Left renal pelvis (tissue), 4 donors: Measurements from ENCODE around the gene PHF20. TPM values are rescaled to one million over a fixed set of nuclear protein-coding genes. Genes with fewer than 3 reads are reported as not detected.
A peak's percentile ranks its signal among the peaks of the same experiment; 100 is the strongest.
"Not testable (repeated sequence)": the region's sequence is repeated elsewhere in the genome, so short reads cannot be mapped to it uniquely, and the experiment has no call there.

Source experiments
- DNase-seq, 4 donors: peaks; one replicate each; pipeline ENCODE4 v3.0.0-alpha.2; 2013; ENCODE audit warnings: low read depth in 4 of 4, low spot score in 3 of 4
- polyA plus RNA-seq, 4 donors: library from polyadenylated mRNA; unstranded; fragments of 120-200 nt; gene quantifications; one replicate each; pipeline ENCODE4 v1.2.1, GENCODE V29; 2013; ENCODE audit not compliant: insufficient read length in 4 of 4

Gene PHF20
- polyA plus RNA-seq, 4 donors: 32.5 to 42.7 (median 41.1) TPM

DNA sequence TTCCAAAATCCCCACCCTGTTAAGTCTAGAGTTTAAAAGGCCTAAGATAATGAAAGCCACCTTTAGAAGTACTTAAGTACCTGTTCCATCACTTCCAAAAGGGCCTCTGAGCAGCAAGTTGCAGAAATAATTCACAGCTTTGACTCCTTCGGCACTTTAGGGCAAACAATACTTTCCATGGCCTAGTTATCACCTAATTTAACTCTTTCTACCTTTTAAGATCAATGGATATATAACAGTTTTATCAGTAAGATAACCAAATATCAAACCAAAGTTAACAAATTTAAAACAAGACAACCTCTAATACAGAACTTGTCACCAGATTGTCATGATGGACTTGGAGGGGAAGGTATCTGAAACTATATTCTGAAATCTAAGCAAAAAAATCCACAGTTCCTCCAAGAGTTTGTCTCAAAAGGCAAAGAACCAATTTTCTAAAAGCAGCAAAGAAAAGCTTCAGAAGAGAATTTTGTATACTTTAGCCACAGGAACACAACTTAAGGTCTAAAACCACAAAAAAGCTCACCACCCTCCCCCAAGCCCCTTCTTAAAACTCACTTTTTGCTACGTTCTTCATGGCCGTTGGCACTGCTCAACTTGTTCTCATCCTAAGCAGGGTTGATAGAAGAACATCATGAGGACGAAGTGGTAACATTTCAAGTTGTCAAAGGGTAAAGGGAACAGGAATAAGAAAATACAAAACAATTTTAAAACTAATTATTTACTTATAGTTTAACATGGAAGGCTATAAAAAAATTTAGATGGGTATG is 33.2 kb upstream of the PHF20 start:
- no peak for DNase-seq

DNA sequence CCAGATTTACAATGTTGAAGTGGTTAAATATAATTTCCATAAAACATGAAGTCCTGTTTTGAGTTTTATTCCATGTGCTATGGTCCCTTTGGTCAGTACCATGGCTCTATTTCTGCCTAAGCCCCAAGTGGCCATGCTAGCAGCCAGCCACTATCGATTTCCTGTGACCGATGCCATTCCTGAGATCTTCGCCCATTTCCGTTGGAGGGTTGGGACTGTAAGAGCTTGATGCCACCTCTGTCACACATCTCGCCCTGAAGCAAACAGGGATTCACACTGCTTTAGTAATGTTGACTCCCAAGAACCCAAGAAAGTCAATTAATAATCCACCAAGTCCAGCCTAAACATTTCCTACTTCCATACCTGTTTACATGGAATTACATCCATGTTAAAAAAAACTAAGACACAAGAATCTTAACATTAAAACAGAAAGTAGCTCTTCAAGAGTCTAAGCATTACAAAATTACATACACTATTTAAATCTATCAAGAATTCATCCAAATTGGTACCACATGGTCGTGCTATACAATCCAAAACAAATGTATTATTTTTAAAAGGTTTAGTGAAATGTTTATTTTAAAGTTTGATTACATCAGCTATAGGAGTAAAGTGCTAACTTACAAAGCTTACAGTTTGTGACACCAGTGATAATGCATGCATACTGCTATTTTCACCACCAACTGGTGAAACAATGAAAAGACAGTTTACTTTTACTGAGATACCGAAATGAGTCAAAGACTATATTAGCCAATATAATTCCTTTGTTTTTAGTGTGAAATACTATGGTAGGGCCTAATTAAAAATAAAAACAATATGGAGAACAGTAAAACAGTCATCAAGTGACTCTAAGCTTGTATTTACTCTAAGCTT is 32.3 kb upstream of the PHF20 start:
- no peak for DNase-seq

DNA sequence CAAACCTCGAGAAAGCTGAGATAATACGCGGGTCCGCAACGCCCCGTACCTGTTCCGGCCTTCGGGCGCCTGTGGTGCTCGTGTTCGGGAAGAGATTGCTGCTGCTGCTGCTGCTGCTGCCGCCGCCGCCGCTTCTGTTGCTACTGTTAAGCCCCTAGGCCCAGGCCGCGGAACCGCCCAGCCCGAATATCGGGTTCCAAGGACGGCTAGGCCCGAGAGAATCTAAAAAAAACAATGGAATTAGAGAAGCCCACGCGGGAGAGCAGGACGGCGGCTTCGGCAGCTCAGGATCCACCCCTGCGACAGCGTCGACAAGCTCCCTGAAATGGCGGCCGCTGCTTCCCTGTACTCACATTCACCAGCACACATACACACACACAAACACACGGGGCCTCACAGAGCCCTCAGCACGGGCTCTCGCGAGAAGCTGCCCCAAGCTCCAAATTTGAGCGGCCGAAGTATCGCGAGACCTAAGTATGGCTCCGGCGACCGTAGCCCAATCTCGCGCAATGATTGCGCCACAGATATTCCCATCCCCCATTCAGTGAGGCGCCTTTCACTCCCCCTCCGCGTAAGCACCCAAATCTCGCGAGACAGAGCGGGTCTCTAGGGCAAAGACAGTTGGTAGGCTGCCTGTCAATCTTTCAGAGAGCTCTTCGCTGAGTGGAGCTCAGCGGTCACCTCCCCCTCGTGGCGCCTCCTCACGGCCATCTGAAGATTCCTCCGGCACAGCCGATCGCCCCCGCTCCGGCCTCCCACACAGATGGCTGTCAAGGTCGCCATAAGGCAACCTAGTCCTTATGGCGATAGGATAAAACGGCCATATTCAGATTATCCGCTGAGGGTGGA is 29.7 kb upstream of the PHF20 start, which contains the start of gene RBM39:
Gene RBM39, minus strand, starts transcription at position 369 of the 849 bp plus-strand sequence. CDS start 1,386 bp downstream, outside the sequence.
- peak; percentile 100 for DNase-seq

DNA sequence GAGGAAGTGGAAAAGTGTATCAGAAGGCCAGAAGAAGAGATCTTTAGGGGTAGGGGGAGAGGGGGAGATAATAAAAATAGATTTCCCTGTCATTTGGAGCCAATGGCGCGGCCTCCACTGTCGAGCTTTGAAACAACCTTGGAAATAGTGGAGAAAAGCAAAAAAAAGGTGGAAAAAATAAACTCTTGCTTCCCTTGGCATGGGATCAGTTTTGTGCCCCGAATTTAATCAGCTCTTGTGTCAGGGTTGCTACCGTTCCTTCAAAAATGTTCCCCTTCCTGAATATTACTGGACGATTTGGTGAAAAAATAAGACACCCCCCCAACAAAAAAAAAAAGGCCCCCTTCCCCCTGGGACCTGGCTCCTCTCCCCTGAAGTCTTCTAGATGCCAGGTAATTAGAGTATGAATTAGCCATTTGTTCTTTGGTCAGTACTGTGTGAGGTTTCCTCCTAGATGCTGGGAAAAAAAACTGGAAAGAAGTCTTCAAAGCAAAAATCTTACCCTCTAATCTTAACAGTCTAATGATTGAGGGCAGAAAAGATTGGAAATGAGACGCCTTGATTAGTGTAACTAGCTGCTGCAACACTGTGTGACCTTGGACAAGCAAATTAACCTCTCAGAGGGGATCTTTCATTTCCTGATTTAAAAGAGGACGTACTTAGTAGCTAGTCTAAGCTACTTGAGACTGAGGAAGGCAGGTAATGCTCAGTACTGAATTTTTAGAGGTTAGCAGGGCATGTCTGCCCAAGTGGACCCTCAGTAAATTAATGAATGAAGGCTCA is 28.9 kb upstream of the PHF20 start:
- DNase-seq: peak in 1 of 4 donors; percentile 3

DNA sequence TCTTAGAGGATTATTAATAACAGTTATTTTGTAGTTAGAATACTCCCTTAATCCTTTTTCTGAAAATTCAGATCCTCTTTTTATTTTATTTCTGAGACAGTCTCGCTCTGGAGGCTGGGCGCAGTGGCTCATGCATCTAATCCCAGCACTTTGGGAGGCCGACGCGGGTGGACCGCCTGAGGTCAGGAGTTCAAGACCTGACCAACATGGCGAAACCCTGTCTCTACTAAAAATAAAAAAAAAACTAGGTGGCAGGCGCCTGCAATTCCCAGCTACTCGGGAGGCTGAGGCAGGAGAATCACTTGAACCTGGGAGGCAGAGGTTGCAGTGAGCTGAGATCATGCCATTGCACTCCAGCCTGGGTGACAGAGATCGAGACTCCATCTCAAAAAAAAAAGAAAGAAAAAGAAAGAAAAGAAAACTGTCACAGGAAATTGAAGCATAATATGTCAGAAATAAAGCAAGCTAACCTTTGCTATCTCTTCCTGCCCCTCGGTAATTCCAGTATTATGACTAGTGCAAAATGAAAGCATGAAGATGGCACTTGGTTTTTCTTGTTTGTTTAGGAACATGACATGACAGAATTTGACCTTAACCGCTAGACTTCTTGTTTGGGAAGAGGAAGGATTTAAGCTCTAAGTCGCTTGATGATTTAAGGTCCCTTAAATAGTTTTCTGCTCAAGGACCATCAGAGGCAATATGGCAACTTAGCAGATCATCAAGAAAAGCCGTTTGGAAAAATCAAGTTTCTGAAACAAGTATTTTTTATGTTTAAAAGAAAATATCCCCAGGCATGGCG is 27.9 kb upstream of the PHF20 start:
- no peak for DNase-seq

DNA sequence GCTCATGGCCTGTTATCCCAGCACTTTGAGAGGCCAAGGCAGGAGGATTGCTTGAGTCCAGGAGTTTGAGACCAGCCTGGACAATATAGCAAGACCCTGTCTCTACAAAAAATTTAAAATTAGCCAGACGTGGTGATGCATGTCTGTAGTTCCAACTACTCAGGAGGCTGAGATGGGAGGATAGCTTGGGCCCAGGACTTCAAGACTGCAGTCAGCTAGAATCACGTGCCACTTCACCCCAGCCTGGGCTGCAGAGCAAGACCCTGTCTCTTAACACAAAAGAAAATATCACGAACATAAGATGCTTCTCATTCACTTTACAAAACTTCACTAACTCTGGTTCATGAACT is 27.3 kb upstream of the PHF20 start:
- not testable (repeated sequence) for DNase-seq

DNA sequence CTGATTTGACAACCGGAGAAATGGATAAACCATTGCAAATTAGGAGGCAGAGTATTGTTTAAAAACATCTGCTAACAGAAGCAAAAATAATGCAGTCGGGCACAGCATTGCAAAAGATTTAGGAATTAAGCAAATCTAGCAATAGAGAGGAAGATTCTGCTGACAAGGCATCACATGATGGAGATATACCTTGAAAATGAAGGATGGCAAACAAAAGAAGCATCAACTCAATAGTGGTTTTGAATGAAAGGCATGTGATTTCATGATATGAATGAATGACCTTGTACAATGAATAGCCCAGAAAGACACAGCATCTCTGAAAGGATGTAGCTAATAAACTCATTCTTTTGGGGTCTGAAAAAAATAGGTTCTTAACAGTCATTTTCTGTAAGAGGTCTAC is 21.2 kb upstream of the PHF20 start:
- no peak for DNase-seq

DNA sequence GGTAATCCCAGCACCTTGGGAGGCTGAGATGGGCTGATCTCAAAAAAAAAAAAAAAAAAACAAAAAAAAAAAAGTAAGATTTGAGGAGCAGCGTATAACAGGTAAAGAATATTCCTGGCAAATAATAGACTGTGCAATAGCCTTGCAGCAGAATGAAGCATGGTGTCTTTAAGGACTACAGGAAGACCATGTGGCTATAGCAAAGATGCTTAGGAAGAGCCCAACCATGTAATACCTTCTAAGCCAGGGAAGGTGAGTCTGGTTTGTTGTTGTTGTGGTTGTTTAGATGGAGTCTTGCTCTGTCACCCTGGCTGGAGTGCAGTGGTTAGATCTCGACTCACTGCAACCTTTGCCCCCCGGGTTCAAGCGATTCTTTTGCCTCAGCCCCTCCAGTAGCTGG is 15.4 kb upstream of the PHF20 start:
- DNase-seq: no peak

DNA sequence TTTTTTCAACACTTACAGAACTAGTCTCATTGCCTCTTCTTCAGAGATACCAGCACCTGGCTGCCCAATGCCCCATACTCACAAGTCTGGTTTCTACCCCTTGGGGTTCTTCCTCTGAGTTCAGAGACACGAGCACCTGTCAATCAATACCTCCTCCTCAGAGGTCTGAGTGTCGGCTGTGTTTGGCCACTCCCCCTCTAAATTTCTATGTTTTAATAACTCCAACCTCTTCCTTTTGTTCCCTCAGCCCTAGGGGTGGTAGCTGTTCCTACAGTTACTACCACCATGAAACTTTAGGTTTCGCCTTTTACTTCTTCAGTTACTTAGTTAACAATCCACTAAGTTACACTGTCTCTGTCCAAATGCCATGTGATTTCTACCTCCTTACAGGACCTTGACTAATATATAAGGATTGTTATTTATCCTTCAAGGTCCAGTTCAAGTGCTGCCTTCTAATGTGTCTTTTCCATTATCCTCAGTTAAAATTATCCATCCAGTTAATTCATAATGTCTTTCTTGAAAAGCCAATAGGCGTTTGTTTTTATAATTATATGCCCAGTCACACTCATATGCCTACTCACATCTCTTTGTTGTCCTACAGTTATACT is 14.6 kb upstream of the PHF20 start:
- no peak for DNase-seq

DNA sequence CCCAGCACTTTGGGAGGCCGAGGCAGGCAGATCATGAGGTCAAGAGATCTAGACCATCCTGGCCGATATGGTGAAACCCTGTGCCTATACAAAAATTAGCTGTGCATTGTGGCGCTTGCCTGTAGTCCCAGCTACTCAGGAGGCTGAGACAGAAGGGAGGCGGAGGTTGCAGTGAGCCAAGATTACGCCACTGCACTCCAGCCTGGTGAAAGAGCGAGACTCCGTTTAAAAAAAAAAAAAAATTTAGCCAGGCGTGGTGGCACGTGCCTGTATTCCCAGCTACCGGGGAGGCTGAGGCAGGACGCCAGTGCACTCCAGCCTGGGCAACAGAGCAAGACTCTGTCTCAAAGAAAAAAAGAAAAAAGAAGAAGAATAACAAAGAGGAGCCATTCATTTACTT is 10.3 kb upstream of the PHF20 start:
- not testable (repeated sequence) for DNase-seq

DNA sequence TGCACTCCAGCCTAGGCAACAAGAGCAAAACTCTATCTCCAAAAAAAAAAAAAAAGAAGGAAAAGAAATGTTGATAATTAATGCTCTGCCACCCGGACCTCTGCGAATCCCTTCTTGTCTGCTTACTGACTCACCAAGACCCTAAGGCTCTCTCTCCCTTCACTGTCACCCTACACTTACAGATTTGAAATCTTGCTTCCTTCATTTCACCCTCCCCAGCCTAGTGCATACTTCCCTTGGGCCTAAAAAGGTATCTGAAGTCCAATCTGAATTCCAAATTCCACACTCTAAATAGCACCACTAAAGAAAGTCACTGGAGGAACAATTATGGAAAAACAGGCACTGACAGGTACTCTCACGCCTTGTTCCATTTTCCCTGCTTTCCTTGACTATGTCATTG is 9.4 kb upstream of the PHF20 start:
- no peak for DNase-seq

DNA sequence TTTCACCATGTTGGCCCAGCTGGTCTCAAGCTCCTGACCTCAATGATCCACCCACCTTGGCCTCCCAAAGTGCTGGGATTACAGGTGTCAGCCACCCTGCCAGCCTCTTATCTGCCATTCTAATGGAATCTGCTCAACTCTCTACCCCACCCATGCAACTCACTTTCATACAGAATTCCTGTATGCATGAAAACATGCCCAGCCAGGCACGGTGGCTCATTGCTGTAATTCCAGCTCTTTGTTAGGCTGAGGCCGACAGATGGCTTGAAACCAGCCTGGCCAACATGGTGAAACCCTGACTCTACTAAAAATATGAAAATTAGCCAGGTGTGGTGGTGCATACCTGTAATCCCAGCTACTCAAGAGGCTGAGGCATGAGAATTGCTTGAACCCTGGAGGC is 6.9 kb upstream of the PHF20 start:
- not testable (repeated sequence) for DNase-seq

DNA sequence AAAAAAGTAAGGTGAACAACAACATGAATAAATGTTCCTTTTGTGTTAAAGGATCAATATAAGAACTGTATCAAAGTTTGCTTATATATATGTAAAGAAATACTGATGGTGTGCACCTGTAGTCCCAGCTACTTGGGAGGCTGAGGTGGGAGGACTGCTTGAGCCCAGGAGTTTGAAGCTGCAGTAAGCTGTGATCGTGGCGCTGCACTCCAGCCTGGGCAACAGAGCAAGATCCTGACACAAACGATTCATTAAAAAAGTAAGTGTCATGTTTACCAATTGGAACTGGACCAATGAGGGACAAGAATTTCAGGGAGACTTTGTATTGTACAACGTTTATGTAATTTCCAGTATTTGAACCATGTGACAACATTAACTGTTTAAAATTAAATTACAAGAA is 5.0 kb upstream of the PHF20 start:
- no peak for DNase-seq

DNA sequence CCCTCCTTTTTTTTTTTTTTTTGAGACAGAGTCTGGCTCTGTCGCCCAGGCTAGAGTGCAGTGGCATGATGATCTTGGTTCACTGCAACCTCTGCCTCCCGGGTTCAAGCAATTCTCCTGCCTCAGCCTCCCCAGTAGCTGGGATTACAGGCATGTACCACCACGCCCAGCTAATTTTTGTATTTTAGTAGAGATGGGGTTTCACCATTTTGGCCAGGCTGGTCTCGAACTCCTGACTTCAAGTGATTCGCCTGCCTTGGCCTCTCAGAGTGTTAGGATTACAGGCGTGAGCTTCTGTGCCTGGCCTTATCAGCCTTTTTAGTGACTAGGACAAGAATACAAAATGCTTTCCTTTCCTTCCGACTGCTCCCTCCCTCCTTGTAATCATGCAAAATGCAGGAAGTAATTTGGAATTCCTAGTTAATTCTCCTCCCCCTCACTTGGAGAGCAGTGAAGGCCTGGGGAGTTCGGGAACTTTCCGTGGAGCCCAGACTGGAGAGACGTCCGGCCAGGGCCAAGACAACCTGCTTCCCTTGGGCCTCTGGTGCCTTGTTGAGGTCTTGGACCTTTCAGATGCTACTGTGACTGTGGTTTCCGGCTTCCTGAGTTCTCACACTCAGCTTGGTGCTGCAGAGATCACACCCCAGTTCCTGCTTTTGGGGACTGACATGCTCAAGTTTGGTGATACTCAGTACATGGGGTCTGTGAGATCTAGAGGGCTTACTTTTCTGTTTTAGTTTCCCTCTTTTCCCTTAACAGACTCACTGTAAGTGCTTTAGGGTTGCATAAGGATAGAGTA is 3.9 kb upstream of the PHF20 start:
- no peak for DNase-seq

DNA sequence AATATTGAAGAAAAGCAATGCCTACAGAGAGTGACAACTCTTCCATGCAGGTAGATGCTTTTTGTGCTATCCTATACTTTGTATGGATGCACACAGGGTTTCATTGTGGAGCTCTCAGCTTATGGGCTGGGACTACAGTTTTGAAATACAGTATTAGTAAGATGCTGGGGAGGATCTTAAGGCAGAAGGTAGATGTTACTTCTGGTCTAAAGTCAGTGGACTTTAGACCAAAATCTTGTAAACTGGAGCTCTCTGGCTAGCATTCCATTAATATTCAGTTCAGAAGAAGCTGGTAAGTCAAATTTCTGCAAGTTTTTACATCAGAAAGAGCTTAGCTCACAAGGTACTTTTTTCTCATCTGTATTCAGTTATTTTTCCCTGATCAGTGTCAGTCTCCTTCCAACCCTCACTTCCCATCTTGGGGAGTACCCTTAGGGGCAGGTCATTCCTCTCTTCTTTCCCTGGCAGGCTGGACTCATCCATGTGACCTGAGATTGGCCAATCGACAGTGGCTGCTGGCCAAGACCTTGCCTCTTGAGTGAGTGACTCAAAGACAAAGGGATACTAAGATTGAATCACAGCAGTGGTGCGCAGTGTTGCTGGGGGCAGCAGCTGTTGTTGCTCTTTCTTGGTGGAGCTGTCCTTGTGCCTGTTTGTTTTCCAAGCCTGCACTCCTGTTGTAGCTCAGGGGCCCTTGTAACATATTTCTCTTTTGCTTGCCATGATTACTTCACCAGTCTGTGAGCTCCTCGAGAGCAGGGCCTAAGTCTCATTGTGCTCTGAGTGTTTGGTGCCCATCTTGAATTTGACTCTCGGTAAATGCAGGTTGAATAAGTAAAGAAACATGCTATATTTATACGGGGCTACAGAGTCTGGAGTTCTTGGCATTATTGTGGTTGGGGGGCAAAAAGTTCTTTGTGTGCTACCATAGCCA is 2.8 kb upstream of the PHF20 start:
- DNase-seq: peak in 2 of 4 donors; percentile 39 to 46

DNA sequence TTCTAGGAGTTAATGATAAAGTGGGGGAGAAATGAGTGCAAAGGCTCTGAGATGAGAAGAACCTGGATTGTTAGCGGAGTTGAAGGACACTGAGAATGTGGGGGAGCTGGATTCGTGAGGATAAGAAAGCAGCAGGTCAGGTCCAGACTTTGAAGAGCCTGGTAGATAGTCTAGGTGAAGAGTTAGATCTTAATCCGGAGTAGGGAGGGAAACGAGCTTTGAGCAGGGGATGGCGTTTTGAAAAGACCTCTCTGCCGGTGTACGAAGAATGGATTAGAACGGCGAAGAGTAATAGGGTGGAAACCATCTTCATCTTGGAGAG is 487 bp upstream of the PHF20 start:
- DNase-seq: no peak

DNA sequence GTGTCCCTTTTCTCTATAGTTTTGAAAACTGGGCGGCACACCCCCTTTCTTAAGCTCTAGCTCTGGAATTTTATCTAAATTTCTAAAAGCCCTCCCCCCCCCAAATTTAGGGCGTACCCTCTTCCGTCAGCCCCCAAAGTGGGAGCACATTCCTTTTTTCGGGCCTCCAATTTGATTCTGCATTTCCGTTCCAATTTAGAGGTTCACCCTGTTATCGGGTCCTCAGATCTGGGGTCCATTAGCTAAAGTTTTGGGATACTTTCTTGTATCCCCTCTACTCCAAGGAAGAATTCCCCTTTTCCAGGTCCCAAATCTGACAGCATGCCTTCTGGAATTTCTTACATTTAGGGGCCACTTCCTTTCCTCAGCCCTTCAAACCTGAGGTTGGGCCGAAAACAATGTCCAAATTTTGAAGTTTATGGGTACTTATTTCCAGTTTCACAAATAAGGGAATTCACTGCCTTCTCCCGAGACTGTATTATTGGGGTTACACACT is 796 bp downstream of the PHF20 start:
- no peak for DNase-seq
